ENCODE data around the gene SNRNP40. TPM values are rescaled to one million over a fixed set of nuclear protein-coding genes. Genes with fewer than 3 reads are reported as not detected.

Gene SNRNP40
- polyA plus RNA-seq, 1 experiment: 42.1 TPM

DNA sequence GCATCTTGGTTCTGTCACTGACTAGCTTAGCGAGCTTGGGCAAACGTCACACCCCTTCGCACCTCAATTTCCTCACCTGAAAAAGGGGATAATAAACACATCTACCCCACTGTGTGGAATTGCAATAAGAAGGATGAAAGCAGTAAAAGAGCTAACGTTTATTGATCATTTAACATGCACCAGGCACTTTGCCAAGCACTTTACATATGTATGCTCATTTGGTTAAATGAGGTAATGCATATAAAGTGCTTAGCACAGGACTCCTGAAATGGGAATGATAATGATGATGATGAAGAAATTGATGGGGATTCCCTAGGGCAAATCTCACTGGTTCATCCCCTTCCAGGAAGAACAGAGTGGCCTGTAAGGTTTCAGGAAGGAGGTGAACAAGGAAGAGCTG, 61.7 kb downstream of the SNRNP40 start:
- POLR2A ChIA-PET: no interaction called here
- CTCF ChIA-PET: interaction anchor here (0.9 to 2.3 kb wide), 2 partner anchors 9 to 51 kb away, joined by 3 to 9 read pairs; no protein-coding TSS in a partner anchor
- Histone ChIP-seq H3K4me3 (ENCODE audit: low read depth, low read length) (no peak overlapping the region), H3K36me3 (ENCODE audit: control insufficient read depth, insufficient read depth, low read length) (no peaks in the 10 kb centered on the region), H3K27me3 (ENCODE audit: control insufficient read depth, insufficient read depth, low read length) (peaks cover 28% of the 10 kb centered on the region)
- TF ChIP-seq, protein P1, sequence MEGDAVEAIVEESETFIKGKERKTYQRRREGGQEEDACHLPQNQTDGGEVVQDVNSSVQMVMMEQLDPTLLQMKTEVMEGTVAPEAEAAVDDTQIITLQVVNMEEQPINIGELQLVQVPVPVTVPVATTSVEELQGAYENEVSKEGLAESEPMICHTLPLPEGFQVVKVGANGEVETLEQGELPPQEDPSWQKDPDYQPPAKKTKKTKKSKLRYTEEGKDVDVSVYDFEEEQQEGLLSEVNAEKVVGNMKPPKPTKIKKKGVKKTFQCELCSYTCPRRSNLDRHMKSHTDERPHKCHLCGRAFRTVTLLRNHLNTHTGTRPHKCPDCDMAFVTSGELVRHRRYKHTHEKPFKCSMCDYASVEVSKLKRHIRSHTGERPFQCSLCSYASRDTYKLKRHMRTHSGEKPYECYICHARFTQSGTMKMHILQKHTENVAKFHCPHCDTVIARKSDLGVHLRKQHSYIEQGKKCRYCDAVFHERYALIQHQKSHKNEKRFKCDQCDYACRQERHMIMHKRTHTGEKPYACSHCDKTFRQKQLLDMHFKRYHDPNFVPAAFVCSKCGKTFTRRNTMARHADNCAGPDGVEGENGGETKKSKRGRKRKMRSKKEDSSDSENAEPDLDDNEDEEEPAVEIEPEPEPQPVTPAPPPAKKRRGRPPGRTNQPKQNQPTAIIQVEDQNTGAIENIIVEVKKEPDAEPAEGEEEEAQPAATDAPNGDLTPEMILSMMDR (IDR thresholded peaks at IDR 0.05; ENCODE audit: insufficient read depth, low read depth, low read length): no peak
- no peak for DNase-seq (ENCODE audit: low read depth)

DNA sequence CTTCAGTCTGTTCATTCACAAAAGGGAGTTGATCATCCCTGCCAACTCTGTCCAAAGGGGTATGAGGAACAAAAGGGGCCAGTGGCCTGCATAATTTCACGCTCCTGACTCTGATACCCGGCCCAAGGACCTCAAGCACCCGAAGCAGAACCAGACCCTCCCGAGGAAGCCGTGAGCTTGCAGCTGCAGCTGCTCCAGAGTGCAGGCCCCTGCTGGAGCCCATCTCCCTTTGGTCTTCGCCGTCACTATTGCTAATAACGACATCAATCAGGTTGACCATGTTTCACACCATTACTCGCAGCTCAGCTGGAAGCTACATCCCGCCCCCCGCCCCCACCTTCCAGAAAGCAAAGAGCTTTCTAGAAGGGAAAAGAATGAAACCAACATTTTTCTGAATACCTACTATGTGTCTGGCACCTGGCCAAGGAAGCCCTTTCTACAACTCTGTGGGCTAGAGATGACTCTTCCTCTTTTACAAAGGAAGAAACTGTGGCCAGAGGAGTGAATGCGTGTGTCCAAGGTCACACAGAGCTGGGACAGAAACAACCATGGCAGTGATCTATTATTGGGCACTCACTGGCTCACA, 62.4 kb downstream of the SNRNP40 start:
- POLR2A ChIA-PET: interaction anchor here (0.6 kb wide), 1 partner anchor 46 kb away, joined by 5 read pairs; no protein-coding TSS in a partner anchor
- Histone ChIP-seq H3K27me3 (ENCODE audit: control insufficient read depth, insufficient read depth, low read length) (peaks cover 30% of the 10 kb centered on the region), H3K4me3 (ENCODE audit: low read depth, low read length) (no peak overlapping the region), H3K36me3 (ENCODE audit: control insufficient read depth, insufficient read depth, low read length) (no peaks in the 10 kb centered on the region)
- TF ChIP-seq, protein P1 (IDR thresholded peaks at IDR 0.05; ENCODE audit: insufficient read depth, low read depth, low read length): no peak
- CTCF ChIA-PET: interaction anchor here (1.6 to 2.3 kb wide), 2 partner anchors 10 kb away, joined by 4 to 9 read pairs; no protein-coding TSS in a partner anchor
- no peak for DNase-seq (ENCODE audit: low read depth)

DNA sequence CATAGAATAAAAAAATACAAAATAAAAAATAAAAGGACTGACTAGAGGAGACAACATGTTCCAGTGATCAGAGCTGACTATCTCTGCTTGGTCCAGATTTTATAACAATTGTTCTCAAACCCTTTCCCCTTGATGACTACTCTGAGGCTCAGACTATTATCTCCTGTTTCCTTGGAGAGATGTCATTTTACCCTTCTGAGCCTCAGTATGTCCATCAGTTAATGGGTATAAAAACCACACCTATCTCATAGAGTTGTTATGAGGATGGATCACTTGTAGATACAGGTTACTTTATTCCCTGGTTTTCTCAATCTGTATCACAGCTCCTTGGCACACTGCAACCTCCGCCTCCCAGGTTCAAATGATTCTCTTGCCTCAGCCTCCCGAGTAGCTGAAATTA, 63.9 kb downstream of the SNRNP40 start:
- Histone ChIP-seq H3K4me3 (ENCODE audit: low read depth, low read length) (no peak overlapping the region), H3K36me3 (ENCODE audit: control insufficient read depth, insufficient read depth, low read length) (no peaks in the 10 kb centered on the region), H3K27me3 (ENCODE audit: control insufficient read depth, insufficient read depth, low read length) (peaks cover 20% of the 10 kb centered on the region)
- TF ChIP-seq, protein P1 (IDR thresholded peaks at IDR 0.05; ENCODE audit: insufficient read depth, low read depth, low read length): no peak
- DNase-seq (ENCODE audit: low read depth): no peak
- ChIA-PET POLR2A (no interaction called here), CTCF (interaction anchor here (1.1 to 1.6 kb wide), 2 partner anchors 9 to 11 kb away, joined by 3 to 4 read pairs; no protein-coding TSS in a partner anchor)

DNA sequence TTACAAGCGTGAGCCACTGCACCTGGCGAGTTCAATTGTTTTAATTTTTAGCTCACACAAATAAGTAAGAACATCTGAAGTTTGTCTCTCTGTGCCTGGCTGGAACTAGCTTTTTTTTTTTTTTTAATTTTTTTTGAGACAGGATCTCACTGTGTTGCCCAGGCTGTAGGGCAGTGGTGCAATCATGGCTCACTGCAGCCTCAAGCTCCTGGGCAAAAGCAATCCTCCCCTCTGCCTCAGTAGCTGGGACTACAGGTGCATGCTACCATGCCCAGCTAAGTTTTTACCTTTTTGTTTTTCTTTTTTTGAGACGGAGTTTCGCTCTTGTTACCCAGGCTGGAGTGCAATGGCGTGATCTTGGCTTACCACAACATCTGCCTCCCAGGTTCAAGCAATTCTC, 64.8 kb downstream of the SNRNP40 start:
- POLR2A ChIA-PET: no interaction called here
- H3K27me3 ChIP-seq (ENCODE audit: control insufficient read depth, insufficient read depth, low read length): peaks cover 17% of the 10 kb centered on the region

DNA sequence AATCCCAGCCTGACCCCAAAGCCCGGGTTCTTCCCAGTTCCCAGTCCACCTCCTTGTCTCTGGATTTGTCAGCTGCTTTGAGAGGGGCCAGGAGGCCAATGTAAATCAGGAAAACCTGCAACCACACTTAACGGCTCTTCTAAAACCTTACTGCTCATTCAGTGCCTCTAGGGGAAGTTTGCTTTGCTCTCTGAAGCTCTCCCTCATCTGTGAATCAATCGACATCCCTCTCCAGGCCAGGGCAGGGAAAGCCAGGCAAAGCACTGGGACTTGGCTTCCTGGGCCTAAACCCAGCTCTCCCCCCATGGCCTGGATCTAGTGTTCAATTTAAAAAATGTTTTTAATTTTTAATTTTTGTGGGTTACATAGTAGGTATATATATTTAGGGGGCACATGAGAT, 66.2 kb downstream of the SNRNP40 start:
- CTCF ChIA-PET: no interaction called here
- no peaks in the 10 kb centered on the region for H3K36me3 ChIP-seq (ENCODE audit: control insufficient read depth, insufficient read depth, low read length)
- POLR2A ChIA-PET: no interaction called here

More for the DNA sequence above, 64.8 kb downstream of the SNRNP40 start:
- Histone ChIP-seq H3K36me3 (ENCODE audit: control insufficient read depth, insufficient read depth, low read length) (no peaks in the 10 kb centered on the region), H3K4me3 (ENCODE audit: low read depth, low read length) (no peak overlapping the region)
- CTCF ChIA-PET: interaction anchor here (0.6 kb wide), 1 partner anchor 11 kb away, joined by 3 read pairs; no protein-coding TSS in a partner anchor
- no peak for DNase-seq (ENCODE audit: low read depth)
- TF ChIP-seq, protein P1 (IDR thresholded peaks at IDR 0.05; ENCODE audit: insufficient read depth, low read depth, low read length): no peak

More for the DNA sequence above, 66.2 kb downstream of the SNRNP40 start:
- peaks cover 8% of the 10 kb centered on the region; the same call in 1 of the 2 replicates for H3K27me3 ChIP-seq (ENCODE audit: control insufficient read depth, insufficient read depth, low read length)
- H3K4me3 ChIP-seq (ENCODE audit: low read depth, low read length): no peak overlapping the region
- no peak for DNase-seq (ENCODE audit: low read depth)
- TF ChIP-seq, protein P1 (IDR thresholded peaks at IDR 0.05; ENCODE audit: insufficient read depth, low read depth, low read length): no peak
